C4-2B (cell line): Measurements from ENCODE around the gene RAE1.

Source experiments
- CTCF ChIP-seq: fragments of 450-650 bp; conservative IDR thresholded peaks from 2 replicates; pipeline ENCODE4 v1.5.1; 2017; ENCODE audit warnings: mild to moderate bottlenecking
- ZFX ChIP-seq: fragments of 450-650 bp; IDR thresholded peaks from 2 replicates; pipeline ENCODE4 v1.6.1; 2017

GRCh38 chr20:57417830-57418780 is 67.0 kb downstream of the RAE1 start:
- TF ChIP-seq CTCF: no peak
- no peak for TF ChIP-seq ZFX
